ENCODE results near the gene ELOF1.

The ELOF1 gene

GRCh38 chr19:11513946-11514345 lies 45.1 kb downstream of the ELOF1 start:
- TF ChIP-seq POLR2AphosphoS5 (IDR thresholded peaks at IDR 0.05; ENCODE audit: low read depth, low read length), result no peak
- TF ChIP-seq SIN3A (IDR thresholded peaks at IDR 0.05; ENCODE audit: borderline replicate concordance, insufficient read depth, low read length), result no peak
- no peak for TF ChIP-seq TAF1 (IDR thresholded peaks at IDR 0.05; ENCODE audit: borderline replicate concordance, insufficient read depth, low read length)
- no peak for TF ChIP-seq REST (IDR thresholded peaks at IDR 0.05; ENCODE audit: insufficient read depth in 1 of 2, low read depth in 2 of 2, low read length in 2 of 2)
- no peak for TF ChIP-seq FOXP2 (optimal IDR thresholded peaks at IDR 0.05; ENCODE audit: borderline replicate concordance, extremely low read depth, extremely low read length, insufficient read depth)

DNA sequence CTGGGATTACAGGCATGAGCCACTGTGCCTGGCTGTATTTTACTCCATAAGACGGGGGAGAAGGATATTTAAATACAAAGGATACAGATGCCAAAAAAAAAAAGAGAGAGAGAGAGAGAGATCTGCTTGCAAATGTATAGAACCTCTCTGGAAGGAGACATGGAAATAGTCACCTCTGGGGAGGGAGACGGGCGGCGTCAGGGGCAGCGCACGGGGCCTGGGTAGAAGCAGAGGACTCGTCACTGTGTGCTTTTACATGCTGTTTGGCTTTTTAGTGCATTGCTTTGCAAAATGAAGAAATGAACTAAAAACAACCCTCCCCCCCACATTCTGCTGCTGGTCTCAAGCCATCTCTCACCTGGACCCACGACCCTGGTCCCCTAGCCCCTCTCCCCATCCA lies 48.6 kb downstream of the ELOF1 start:
- TF ChIP-seq FOXP2 (optimal IDR thresholded peaks at IDR 0.05; ENCODE audit: borderline replicate concordance, extremely low read depth, extremely low read length, insufficient read depth) (no peak), POLR2AphosphoS5 (IDR thresholded peaks at IDR 0.05; ENCODE audit: low read depth, low read length) (no peak), REST (IDR thresholded peaks at IDR 0.05; ENCODE audit: insufficient read depth in 1 of 2, low read depth in 2 of 2, low read length in 2 of 2) (no peak), TAF1 (IDR thresholded peaks at IDR 0.05; ENCODE audit: borderline replicate concordance, insufficient read depth, low read length) (no peak), SIN3A (IDR thresholded peaks at IDR 0.05; ENCODE audit: borderline replicate concordance, insufficient read depth, low read length) (no peak)

- TF ChIP-seq SIN3A (IDR thresholded peaks at IDR 0.05; ENCODE audit: borderline replicate concordance, insufficient read depth, low read length), result no peak
- no peak for TF ChIP-seq TAF1 (IDR thresholded peaks at IDR 0.05; ENCODE audit: borderline replicate concordance, insufficient read depth, low read length)
- TF ChIP-seq POLR2AphosphoS5 (IDR thresholded peaks at IDR 0.05; ENCODE audit: low read depth, low read length), result no peak
- TF ChIP-seq REST (IDR thresholded peaks at IDR 0.05; ENCODE audit: insufficient read depth in 1 of 2, low read depth in 2 of 2, low read length in 2 of 2), result no peak
- no peak for TF ChIP-seq FOXP2 (optimal IDR thresholded peaks at IDR 0.05; ENCODE audit: borderline replicate concordance, extremely low read depth, extremely low read length, insufficient read depth)
These were observed 51.5 kb downstream of the ELOF1 start for GRCh38 chr19:11507370-11508078.

DNA sequence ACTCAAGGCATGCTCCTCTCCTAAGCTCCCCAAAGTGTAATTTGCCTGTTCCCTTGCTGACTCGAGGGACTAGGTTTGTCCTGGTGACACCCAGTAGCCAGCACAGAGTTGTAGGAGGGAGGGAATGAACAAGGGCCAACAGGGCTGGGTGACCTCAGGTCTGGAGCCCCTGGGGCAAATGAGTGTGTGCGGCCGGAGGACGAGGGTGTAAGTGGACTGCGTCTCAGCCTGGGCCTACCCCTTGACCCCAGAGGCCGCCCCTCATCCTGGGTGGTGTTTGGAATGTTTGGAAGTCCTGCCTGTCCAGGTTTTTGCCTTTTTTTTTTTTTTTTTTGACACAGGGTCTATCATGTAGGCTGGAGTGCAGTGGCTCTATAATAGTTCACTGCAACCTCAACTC lies 52.1 kb downstream of the ELOF1 start:
- no peak for TF ChIP-seq FOXP2 (optimal IDR thresholded peaks at IDR 0.05; ENCODE audit: borderline replicate concordance, extremely low read depth, extremely low read length, insufficient read depth)
- TF ChIP-seq POLR2AphosphoS5 (IDR thresholded peaks at IDR 0.05; ENCODE audit: low read depth, low read length), result no peak
- TF ChIP-seq SIN3A (IDR thresholded peaks at IDR 0.05; ENCODE audit: borderline replicate concordance, insufficient read depth, low read length), result no peak
- no peak for TF ChIP-seq REST (IDR thresholded peaks at IDR 0.05; ENCODE audit: insufficient read depth in 1 of 2, low read depth in 2 of 2, low read length in 2 of 2)
- TF ChIP-seq TAF1 (IDR thresholded peaks at IDR 0.05; ENCODE audit: borderline replicate concordance, insufficient read depth, low read length), result no peak
